BJ (cell line): Measurements from ENCODE around the gene TEKT5. TPM values are rescaled to one million over a fixed set of nuclear protein-coding genes. Genes with fewer than 3 reads are reported as not detected.

Source experiments
- CTCF ChIA-PET: fragments of 350-600 bp; formaldehyde crosslinking; extraction: SDS; loops from one replicate; lab custom pipeline; 2021; ENCODE audit warnings: antibody characterized with exemption, inconsistent platforms; lab: Yijun Ruan, JAX
- POLR2A ChIA-PET: fragments of 300-600 bp; sonication (Branson Sonifier 250); formaldehyde crosslinking; extraction: SDS; loops from one replicate; lab custom pipeline; 2021; ENCODE audit warnings: antibody characterized with exemption; lab: Charles Lee
- DNase-seq: peaks from one replicate; pipeline ENCODE4 v3.0.0-alpha.2; 2011; ENCODE audit warnings: low read depth
- H3K27me3 ChIP-seq: 2 replicates; pipeline ENCODE4 v1.6.0; 2011; ENCODE audit warnings: low read length; ENCODE audit not compliant: control insufficient read depth, insufficient read depth
- H3K36me3 ChIP-seq: 2 replicates; pipeline ENCODE4 v1.5.1; 2011; ENCODE audit warnings: low read length; ENCODE audit not compliant: control insufficient read depth, insufficient read depth
- H3K4me3 ChIP-seq: 2 replicates; pipeline ENCODE4 v1.5.1; 2011; ENCODE audit warnings: low read depth, mild to moderate bottlenecking, control low read depth, low read length
- CTCF ChIP-seq: IDR thresholded peaks from 2 replicates; pipeline ENCODE4 v1.5.1; 2011; ENCODE audit warnings: low read depth, mild to moderate bottlenecking, control low read depth, inconsistent platforms, low read length, moderate library complexity; ENCODE audit not compliant: insufficient read depth
- polyA plus RNA-seq: library from polyadenylated mRNA; depleted of rRNA; stranded (reverse); fragments of >200 nt; gene quantifications from 2 replicates; pipeline ENCODE4 v1.2.3, GENCODE V29; 2011

The TEKT5 gene
- polyA plus RNA-seq, 1 experiment, result not detected

DNA sequence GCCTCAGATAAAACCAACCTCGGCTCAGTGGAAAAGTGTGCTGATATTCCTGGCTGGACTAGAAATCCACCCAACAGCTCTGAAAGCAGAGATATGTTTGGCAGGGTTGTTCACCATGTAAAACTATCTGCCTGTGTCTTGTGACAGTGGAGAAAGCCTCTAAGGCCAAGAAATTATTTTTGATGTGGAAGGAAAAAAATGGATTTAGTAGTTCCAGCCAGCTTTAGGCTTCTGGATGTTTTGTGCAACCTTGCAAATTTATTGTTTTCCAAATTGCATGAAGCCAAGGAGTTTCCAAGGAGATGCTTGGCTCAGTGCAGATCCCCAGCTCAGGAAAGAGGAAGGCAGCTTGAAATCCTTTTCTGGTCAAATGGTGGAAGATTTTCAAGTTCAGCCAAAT, 31.6 kb downstream of the TEKT5 start:
- TF ChIP-seq CTCF, result no peak
- POLR2A ChIA-PET, result no interaction called here
- CTCF ChIA-PET, result no interaction called here
- no peaks in the 10 kb centered on the region for H3K36me3 ChIP-seq
- peaks cover 2% of the 10 kb centered on the region for H3K27me3 ChIP-seq
- no peak for DNase-seq
- no peak overlapping the region for H3K4me3 ChIP-seq

GRCh38 chr16:10662212-10662611, 32.5 kb downstream of the TEKT5 start:
- DNase-seq, result no peak
- no peak for TF ChIP-seq CTCF
- Histone ChIP-seq H3K36me3 (no peaks in the 10 kb centered on the region), H3K4me3 (no peak overlapping the region), H3K27me3 (peaks cover 2% of the 10 kb centered on the region)
- POLR2A ChIA-PET, result no interaction called here
- CTCF ChIA-PET, result no interaction called here

- CTCF ChIA-PET, result no interaction called here
- no peak for TF ChIP-seq CTCF
- POLR2A ChIA-PET, result no interaction called here
- DNase-seq, result no peak
- H3K36me3 ChIP-seq, result no peaks in the 10 kb centered on the region
- peaks cover 2% of the 10 kb centered on the region for H3K27me3 ChIP-seq
- no peak overlapping the region for H3K4me3 ChIP-seq
Observed at GRCh38 chr16:10661737-10662136, 33.0 kb downstream of the TEKT5 start.

DNA sequence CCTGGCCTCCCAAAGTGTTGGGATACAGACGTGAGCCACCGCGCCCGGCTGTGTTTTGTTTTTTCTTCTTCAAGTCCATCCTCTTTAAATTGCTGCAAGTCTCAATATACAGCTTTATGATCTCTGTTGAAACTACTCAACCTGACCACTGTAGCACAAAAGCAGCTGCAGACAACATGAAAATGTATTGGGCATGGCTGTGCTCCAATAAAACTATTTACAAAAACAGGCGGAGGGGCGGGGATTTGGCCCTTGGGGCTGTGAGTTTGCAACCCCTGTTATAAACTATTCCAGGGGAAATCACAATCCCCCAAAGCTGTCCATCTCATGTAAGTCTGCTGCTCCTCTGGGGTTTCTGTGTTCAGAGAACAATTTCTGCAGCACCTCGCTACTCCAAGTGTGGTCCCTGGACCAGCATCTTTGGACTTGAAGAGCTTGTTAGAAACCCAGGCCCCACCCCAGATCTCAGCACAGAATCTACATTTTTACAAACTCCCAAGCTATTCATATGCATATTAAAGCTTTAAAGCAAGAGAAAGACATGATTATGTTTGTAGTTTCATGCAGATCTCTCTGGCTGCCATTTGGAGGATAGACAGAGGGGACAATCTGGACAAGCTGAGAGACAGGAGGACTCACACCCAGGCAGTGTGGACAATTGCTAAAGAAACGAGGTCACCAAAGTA, 33.6 kb downstream of the TEKT5 start:
- ChIA-PET CTCF (no interaction called here), POLR2A (no interaction called here)
- Histone ChIP-seq H3K4me3 (no peak overlapping the region), H3K27me3 (peaks cover 2% of the 10 kb centered on the region; the same call in 1 of the 2 replicates), H3K36me3 (no peaks in the 10 kb centered on the region)
- DNase-seq, result no peak
- no peak for TF ChIP-seq CTCF

DNA sequence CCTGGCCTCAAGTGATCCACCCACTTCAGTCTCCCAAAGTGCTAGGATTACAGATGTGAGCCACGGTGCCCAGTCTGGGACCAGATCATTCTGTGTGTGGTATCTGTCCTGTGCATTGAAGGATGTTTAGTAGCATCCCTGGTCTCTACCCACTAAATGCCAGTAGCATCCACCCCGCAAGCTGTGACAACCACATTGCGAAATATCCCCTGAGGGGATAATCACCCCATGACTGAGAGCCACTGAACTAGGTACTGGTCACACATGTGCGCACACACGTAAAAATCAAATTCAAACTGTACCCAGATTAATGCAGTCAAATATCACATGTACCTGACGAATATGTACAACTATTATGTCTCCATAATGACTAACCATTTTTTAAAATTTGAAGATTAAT, 35.8 kb downstream of the TEKT5 start:
- DNase-seq, result no peak
- H3K4me3 ChIP-seq, result no peak overlapping the region
- POLR2A ChIA-PET, result no interaction called here
- H3K36me3 ChIP-seq, result no peaks in the 10 kb centered on the region
- CTCF ChIA-PET, result no interaction called here
- no peak for TF ChIP-seq CTCF
- H3K27me3 ChIP-seq, result peaks cover 2% of the 10 kb centered on the region; the same call in 1 of the 2 replicates
